GM18951 (cell line): ENCODE measurements around the gene MIS18A.

Source experiments
- POLR2A ChIP-seq: IDR thresholded peaks from 4 replicates; pipeline ENCODE4 v1.6.1; 2011; ENCODE audit warnings: mild to moderate bottlenecking; ENCODE audit not compliant: insufficient read length, insufficient read depth; ENCODE audit errors: extremely low read depth
- in situ Hi-C: fragments of 300-500 bp; cut with MboI; formaldehyde crosslinking; loops from one replicate; pipeline ENCODE4 v1.12.0; 2022; ENCODE audit warnings: low sequenced_read_pairs, mixed read lengths, inconsistent platforms; ENCODE audit not compliant: unreplicated experiment

The MIS18A gene

GRCh38 chr21:32256873-32257620 is 21.8 kb downstream of the MIS18A start:
- no peak for TF ChIP-seq POLR2A
- in situ Hi-C loops: loop anchor here (25.0 kb wide), 1 partner anchor 395 kb away; the partner anchor contains the start of gene HUNK

- TF ChIP-seq POLR2A: no peak
- in situ Hi-C loops: loop anchor here (25.0 kb wide), 1 partner anchor 394 kb away; the partner anchor contains the start of gene HUNK
Observed at GRCh38 chr21:32256251-32256650, 22.6 kb downstream of the MIS18A start.

- in situ Hi-C loops: loop anchor here (25.0 kb wide), 1 partner anchor 391 kb away; the partner anchor contains the start of gene HUNK
Observed at GRCh38 chr21:32253215-32253641, 25.6 kb downstream of the MIS18A start.

DNA sequence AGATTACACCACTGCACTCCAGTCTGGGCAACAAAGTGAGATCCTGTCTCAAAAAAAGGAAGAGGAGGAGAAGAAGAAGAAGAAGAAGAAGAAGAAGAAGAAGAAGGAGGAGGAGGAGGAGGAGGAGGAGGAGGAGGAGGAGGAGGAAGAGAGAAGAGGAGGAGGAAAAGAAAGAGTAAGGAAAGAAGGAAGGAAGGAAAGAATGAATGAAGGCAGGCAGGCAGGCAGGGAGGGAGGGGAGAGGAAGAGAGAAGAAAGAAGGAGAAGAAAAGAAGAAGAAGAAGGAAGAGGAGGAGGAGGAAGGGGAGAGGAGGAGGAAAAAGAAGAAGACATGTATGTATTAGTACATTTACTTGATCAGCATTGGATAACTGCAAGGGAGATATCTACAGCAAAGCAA is 26.7 kb downstream of the MIS18A start:
- TF ChIP-seq POLR2A: no peak
- in situ Hi-C loops: loop anchor here (25.0 kb wide), 1 partner anchor 390 kb away; the partner anchor contains the start of gene HUNK

More at GRCh38 chr21:32253215-32253641, 25.6 kb downstream of the MIS18A start:
- TF ChIP-seq POLR2A: no peak

DNA sequence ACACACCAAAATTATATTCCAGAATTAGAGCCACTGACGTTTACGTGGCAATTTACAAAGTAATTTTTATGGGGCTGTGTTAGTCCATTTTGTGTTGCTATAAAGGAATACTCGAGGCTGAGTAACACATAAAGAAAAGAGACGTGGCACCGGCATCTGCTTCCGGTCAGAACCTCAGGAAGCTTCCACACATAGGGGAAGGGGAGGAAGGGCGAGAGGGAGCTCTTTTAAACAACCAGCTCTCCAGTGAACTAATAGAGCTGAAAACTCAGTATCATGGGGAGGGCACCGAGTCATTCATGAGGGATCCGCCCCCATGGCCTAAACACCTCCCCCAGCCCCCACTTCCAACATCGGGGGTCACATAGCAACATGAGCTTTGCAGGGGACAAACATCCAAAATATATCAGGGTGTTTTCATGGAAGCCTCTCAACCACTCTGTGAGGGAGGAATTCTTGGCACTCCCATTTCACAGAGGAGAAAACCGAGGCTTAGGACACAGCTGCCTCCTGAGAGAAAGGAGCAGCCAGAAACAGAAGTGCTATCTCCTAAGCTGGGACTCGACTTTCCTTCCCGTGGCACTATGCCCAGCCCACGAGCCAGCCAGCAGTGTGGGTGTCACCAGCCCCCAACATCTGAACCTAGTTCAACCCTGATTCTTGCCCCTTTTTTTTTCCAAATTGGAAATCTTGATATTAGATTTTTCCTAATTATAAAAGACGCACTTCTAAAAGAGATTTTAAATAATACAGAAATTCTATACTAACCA is 29.2 kb downstream of the MIS18A start:
- no peak for TF ChIP-seq POLR2A
- in situ Hi-C loops: loop anchor here (25.0 kb wide), 1 partner anchor 387 kb away; the partner anchor contains the start of gene HUNK

- in situ Hi-C loops: no loop called here
Observed at GRCh38 chr21:32248571-32249461, 30.0 kb downstream of the MIS18A start.

DNA sequence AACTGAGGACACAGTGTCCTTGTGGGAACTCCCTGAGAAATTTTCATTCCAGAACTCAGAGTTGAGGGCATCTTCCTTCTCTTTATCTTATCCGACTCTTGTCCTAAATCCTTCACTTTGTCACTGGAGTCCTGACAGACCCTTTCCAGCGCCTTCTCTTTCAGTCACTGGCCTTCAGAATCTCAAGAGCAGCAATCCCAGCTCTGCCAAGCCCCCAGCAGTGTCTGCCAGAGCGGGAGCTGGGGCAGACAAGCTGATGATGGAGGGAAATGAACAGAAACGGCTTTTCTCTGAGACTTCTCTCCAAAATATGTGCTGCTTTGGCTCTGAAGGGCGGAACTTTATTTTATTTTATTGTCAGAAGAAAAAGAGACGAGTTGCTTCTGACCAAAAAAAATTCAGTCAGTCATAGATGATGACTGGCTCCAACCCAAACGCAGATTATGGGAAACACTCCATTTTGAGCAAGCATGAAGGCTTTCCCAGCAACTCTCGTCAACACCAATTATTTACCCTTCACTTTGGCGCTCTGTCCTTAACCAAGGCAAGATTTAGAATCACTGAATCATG is 32.2 kb downstream of the MIS18A start:
- in situ Hi-C loops: no loop called here
- TF ChIP-seq POLR2A: no peak

More at GRCh38 chr21:32248571-32249461, 30.0 kb downstream of the MIS18A start:
- no peak for TF ChIP-seq POLR2A

GRCh38 chr21:32245971-32246370 is 32.9 kb downstream of the MIS18A start:
- in situ Hi-C loops: no loop called here
- TF ChIP-seq POLR2A: no peak

DNA sequence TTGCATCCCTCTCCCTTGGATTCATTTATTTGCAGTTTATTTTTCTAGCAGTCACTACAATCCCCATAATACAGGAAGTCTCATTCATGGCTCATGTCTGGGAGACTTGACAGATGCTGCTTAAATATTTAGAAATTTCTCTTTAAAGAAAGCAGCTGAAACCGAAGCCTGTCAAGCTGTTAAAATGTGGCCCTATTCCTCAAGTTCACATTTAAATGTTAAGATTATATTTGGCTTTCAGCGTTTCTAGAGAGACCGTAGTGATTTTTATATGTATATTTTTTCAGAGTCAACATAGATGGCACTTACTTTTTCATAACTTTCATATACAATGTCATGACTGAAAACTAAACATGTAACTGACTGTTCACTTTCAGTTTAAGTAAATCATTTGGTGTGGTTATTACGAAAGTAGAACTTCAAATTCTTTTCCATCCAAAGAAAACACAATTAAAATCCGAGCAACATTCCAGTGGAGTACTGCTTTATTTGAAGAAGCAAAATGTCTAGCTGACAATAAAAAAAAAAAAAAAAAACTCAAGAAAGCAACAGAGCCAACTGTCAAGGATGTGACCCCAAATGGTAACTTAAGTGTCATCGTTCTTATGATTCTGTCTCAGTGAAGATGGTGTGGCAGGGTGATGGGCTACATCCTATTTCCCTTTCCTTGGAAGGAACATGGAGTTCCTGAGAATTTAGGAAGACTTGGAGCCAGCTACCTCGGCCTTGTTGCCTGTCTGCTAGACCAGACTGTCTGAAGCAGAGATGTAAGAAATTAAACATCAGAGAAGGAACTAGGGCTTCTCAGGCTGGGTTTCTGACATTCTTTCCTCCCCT is 37.8 kb downstream of the MIS18A start:
- no peak for TF ChIP-seq POLR2A

GRCh38 chr21:32239551-32239950 is 39.3 kb downstream of the MIS18A start:
- in situ Hi-C loops: no loop called here
- TF ChIP-seq POLR2A: no peak

More for the DNA sequence above, 37.8 kb downstream of the MIS18A start:
- in situ Hi-C loops: no loop called here

- no peak for TF ChIP-seq POLR2A
- in situ Hi-C loops: no loop called here
Observed at GRCh38 chr21:32238063-32238462, 40.8 kb downstream of the MIS18A start.

- in situ Hi-C loops: no loop called here
- TF ChIP-seq POLR2A: no peak
Observed at GRCh38 chr21:32237021-32237420, 41.8 kb downstream of the MIS18A start.
